Smooth muscle cell (in vitro differentiated cells): ENCODE results near the gene TPSG1. TPM values are rescaled to one million over a fixed set of nuclear protein-coding genes. Genes with fewer than 3 reads are reported as not detected.

ENCODE experiments used
- DNase-seq: peaks from one replicate; lab custom pipeline; 2025; ENCODE audit not compliant: unreplicated experiment; lab: John Stamatoyannopoulos, UW
- H2AFZ ChIP-seq: fragments of 200-600 bp; sonication (generic); 2 replicates; pipeline ENCODE4 v1.6.0; 2016; ENCODE audit warnings: antibody characterized with exemption, low read depth, mild to moderate bottlenecking
- H3F3A ChIP-seq: fragments of 200-600 bp; sonication (generic); 2 replicates; pipeline ENCODE4 v1.6.0; 2017; ENCODE audit warnings: antibody characterized with exemption, low read depth
- H3K27ac ChIP-seq: fragments of 200-600 bp; sonication (generic); 2 replicates; pipeline ENCODE4 v1.5.1; 2016; ENCODE audit warnings: low read depth, mild to moderate bottlenecking
- H3K27me3 ChIP-seq: fragments of 200-600 bp; sonication (generic); 2 replicates; pipeline ENCODE4 v1.6.1; 2016; ENCODE audit warnings: low read depth, mild to moderate bottlenecking
- H3K36me3 ChIP-seq: fragments of 200-600 bp; sonication (generic); 2 replicates; pipeline ENCODE4 v1.5.1; 2016; ENCODE audit warnings: low read depth
- H3K4me1 ChIP-seq: fragments of 200-600 bp; sonication (generic); 2 replicates; pipeline ENCODE4 v1.5.1; 2016; ENCODE audit warnings: low read depth
- H3K4me2 ChIP-seq: fragments of 200-600 bp; sonication (generic); 2 replicates; pipeline ENCODE4 v1.6.0; 2016; ENCODE audit warnings: mild to moderate bottlenecking
- H3K4me3 ChIP-seq: fragments of 200-600 bp; sonication (generic); 2 replicates; pipeline ENCODE4 v1.5.1; 2016; ENCODE audit warnings: mild to moderate bottlenecking
- H3K79me2 ChIP-seq: fragments of 200-600 bp; sonication (generic); 2 replicates; pipeline ENCODE4 v1.6.0; 2016; ENCODE audit warnings: low read depth, mild to moderate bottlenecking
- H3K9ac ChIP-seq: fragments of 200-600 bp; sonication (generic); 2 replicates; pipeline ENCODE4 v1.6.0; 2016; ENCODE audit warnings: low read depth
- H3K9me3 ChIP-seq: fragments of 200-600 bp; sonication (generic); replicated peaks from 2 replicates; pipeline ENCODE4 v1.5.1; 2016; ENCODE audit warnings: low read depth
- H4K20me1 ChIP-seq: fragments of 200-600 bp; sonication (generic); 2 replicates; pipeline ENCODE4 v1.6.0; 2016; ENCODE audit warnings: low read depth
- CTCF ChIP-seq: fragments of 200-600 bp; sonication (generic); IDR thresholded peaks from 2 replicates; pipeline ENCODE4 v1.5.1; 2017; ENCODE audit warnings: borderline replicate concordance, mild to moderate bottlenecking, antibody characterized with exemption; ENCODE audit not compliant: insufficient read depth, poor library complexity, severe bottlenecking
- WGBS: methylation state at CpG from one replicate; pipeline ENCODE4 v1.1.7; 2016; ENCODE audit warnings: low lambda C conversion rate; 5-methylcytosine and 5-hydroxymethylcytosine counted together
- polyA plus RNA-seq: library from polyadenylated mRNA; unstranded; fragments of >200 nt; fragmentation: Nextera tagmentation; extraction: Ambion mirVana; gene quantifications from 2 replicates; pipeline ENCODE4 v1.2.1, GENCODE V29; 2016
- total RNA-seq: library from RNA; depleted of rRNA; stranded (reverse); fragments of >200 nt; gene quantifications from 2 replicates; pipeline ENCODE4 v1.2.3, GENCODE V29; 2014

TPSG1 gene
- total and polyA plus RNA-seq, 2 experiments from 2014 or later, result not detected

DNA sequence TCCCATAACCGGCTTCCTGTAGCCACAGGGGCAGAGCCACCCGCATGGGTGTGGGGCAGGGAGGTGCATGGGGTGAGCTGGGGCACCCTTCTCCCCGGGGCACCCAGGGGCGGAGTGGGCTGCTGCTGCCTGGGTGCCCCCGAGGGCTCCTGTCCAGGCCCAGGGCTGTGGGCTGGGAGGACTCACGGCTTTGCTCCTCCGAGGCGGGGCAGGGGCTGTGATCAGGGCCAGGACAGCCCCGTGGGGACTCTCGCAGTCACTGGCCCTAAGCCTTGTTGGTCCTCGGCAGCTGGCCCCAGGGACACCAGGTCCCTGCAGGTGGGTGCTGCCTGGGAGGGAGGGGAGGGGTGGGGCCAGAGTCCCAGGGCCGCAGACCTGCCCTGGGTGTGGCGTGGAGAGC, 52.4 kb downstream of the TPSG1 start:
- no peak overlapping the region for H3K27ac ChIP-seq
- 94% methylated on average over 11 of the region's 13 CpGs for WGBS
- H4K20me1 ChIP-seq, result no peaks in the 10 kb centered on the region

DNA sequence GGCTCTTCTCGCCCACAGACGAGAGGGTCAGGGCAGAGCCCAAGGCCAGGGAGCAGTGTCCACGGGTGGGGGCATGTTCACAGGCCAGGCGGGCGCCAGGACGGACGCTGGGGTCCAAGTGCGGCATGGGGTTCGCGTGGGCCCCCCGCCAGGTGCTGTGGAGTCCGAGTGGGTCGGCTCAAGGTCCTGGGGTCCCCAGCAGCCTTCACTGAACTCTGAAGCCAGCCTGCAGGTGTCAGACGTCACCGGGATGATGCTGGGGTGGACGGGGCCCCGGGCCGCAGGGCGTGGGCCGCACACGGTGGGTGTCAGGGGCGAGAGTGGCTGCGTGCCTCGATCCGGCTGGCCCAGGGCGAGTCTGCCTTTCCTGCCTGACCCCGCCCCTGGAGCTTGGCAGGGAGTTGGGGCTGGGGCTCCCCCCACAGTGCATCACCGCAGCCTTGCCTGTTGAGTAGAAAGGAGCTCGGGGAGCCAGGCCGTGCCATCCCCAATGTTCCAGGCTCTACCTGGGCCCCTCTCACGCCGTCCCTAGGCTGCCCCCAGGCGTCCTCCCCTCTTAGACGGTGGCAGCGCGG, 53.1 kb downstream of the TPSG1 start:
- Histone ChIP-seq H3K4me2 (no peak overlapping the region), H3K27ac (no peak overlapping the region), H3K79me2 (no peaks in the 10 kb centered on the region), H2AFZ (no peak overlapping the region), H3K4me3 (no peak overlapping the region), H4K20me1 (no peaks in the 10 kb centered on the region), H3K27me3 (no peaks in the 10 kb centered on the region), H3K4me1 (peaks cover 13% of the 10 kb centered on the region), H3K9ac (no peak overlapping the region), H3K9me3 (no peaks in the 10 kb centered on the region), H3F3A (no peaks in the 10 kb centered on the region), H3K36me3 (no peaks in the 10 kb centered on the region)
- 94% methylated on average over 34 of the region's 36 CpGs for WGBS
- DNase-seq, result no peak
- no peak for TF ChIP-seq CTCF

More for the DNA sequence above, 52.4 kb downstream of the TPSG1 start:
- H3K4me2 ChIP-seq, result no peak overlapping the region
- no peaks in the 10 kb centered on the region for H3F3A ChIP-seq
- H3K79me2 ChIP-seq, result no peaks in the 10 kb centered on the region
- no peaks in the 10 kb centered on the region for H3K27me3 ChIP-seq
- H3K4me3 ChIP-seq, result no peak overlapping the region
- H3K9me3 ChIP-seq, result no peaks in the 10 kb centered on the region
- no peak for TF ChIP-seq CTCF
- H3K36me3 ChIP-seq, result no peaks in the 10 kb centered on the region
- H3K9ac ChIP-seq, result no peak overlapping the region
- H2AFZ ChIP-seq, result no peak overlapping the region
- peaks cover 13% of the 10 kb centered on the region for H3K4me1 ChIP-seq
- no peak for DNase-seq

Other genes starting within 250 kb of the TPSG1 start
- gene SOX8, start 243.5 kb downstream of the TPSG1 start, total RNA-seq, result 1.8 and 4.2 TPM in 2 replicates
- 2.9 and 3.5 TPM in 2 replicates for gene SOX8, start 243.5 kb downstream of the TPSG1 start, polyA plus RNA-seq
- not detected in 2 replicates for gene SSTR5, start 152.5 kb downstream of the TPSG1 start, total RNA-seq
- gene SSTR5, start 152.5 kb downstream of the TPSG1 start, polyA plus RNA-seq, result not detected in 2 replicates
- gene C1QTNF8, start 129.0 kb downstream of the TPSG1 start, total RNA-seq, result not detected in 2 replicates
- gene C1QTNF8, start 129.0 kb downstream of the TPSG1 start, polyA plus RNA-seq, result not detected in 2 replicates
- gene CACNA1H, start 72.2 kb downstream of the TPSG1 start, total RNA-seq, result 1.7 TPM in 2 replicates
- gene CACNA1H, start 72.2 kb downstream of the TPSG1 start, polyA plus RNA-seq, result 1.4 and 2.6 TPM in 2 replicates
- gene TPSB2, start 4.9 kb upstream of the TPSG1 start, total RNA-seq, result not detected in 2 replicates
- not detected in 2 replicates for gene TPSB2, start 4.9 kb upstream of the TPSG1 start, polyA plus RNA-seq
- not detected in 2 replicates for gene TPSAB1, start 15.4 kb upstream of the TPSG1 start, total RNA-seq
- gene TPSAB1, start 15.4 kb upstream of the TPSG1 start, polyA plus RNA-seq, result not detected in 2 replicates
- not detected in 2 replicates for gene TPSD1, start 30.8 kb upstream of the TPSG1 start, total RNA-seq
- not detected in 2 replicates for gene TPSD1, start 30.8 kb upstream of the TPSG1 start, polyA plus RNA-seq
- 51.5 and 95.9 TPM in 2 replicates for gene UBE2I, start 84.4 kb upstream of the TPSG1 start, total RNA-seq
- 169 and 180 TPM in 2 replicates for gene UBE2I, start 84.4 kb upstream of the TPSG1 start, polyA plus RNA-seq
- gene BAIAP3, start 108.4 kb upstream of the TPSG1 start, total RNA-seq, result 0.31 TPM in 1 of 2 replicates, not detected in the other
- 0.34 and 0.51 TPM in 2 replicates for gene BAIAP3, start 108.4 kb upstream of the TPSG1 start, polyA plus RNA-seq
- gene TSR3, start 126.6 kb upstream of the TPSG1 start, total RNA-seq, result 54.9 and 55.2 TPM in 2 replicates
- 142 TPM in 2 replicates for gene TSR3, start 126.6 kb upstream of the TPSG1 start, polyA plus RNA-seq
- gene GNPTG, start 126.7 kb upstream of the TPSG1 start, total RNA-seq, result 28.0 and 34.4 TPM in 2 replicates
- 73.3 and 79.2 TPM in 2 replicates for gene GNPTG, start 126.7 kb upstream of the TPSG1 start, polyA plus RNA-seq
- gene UNKL, start 189.4 kb upstream of the TPSG1 start, total RNA-seq, result 5.2 and 8.2 TPM in 2 replicates
- gene UNKL, start 189.4 kb upstream of the TPSG1 start, polyA plus RNA-seq, result 6.2 and 9.3 TPM in 2 replicates
- 17.2 and 21.8 TPM in 2 replicates for gene UQCC4, start 195.5 kb upstream of the TPSG1 start, total RNA-seq
- gene UQCC4, start 195.5 kb upstream of the TPSG1 start, polyA plus RNA-seq, result 29.6 and 33.0 TPM in 2 replicates
- not detected in 2 replicates for gene PERCC1, start 205.8 kb upstream of the TPSG1 start, total RNA-seq
- gene PERCC1, start 205.8 kb upstream of the TPSG1 start, polyA plus RNA-seq, result not detected in 2 replicates
- not detected in 2 replicates for gene CCDC154, start 219.3 kb upstream of the TPSG1 start, total RNA-seq
- gene CCDC154, start 219.3 kb upstream of the TPSG1 start, polyA plus RNA-seq, result 0.24 and 1.0 TPM in 2 replicates
- 15.6 and 25.9 TPM in 2 replicates for gene CLCN7, start 249.8 kb upstream of the TPSG1 start, total RNA-seq
- gene CLCN7, start 249.8 kb upstream of the TPSG1 start, polyA plus RNA-seq, result 45.2 and 59.9 TPM in 2 replicates